Cardiac fibroblast (primary cell): ENCODE results near the gene NUP98.

Experiments
- DNase-seq, 2 donors: peaks; one replicate each; pipeline versions ENCODE4 v3.0.0 to v3.0.0-alpha.2; 2010; ENCODE audit warnings: low read depth in 2 of 2
- H3K4me3 ChIP-seq, 2 donors: replicated peaks in 1 of 2; 1 replicate in 1 of 2; 2 replicates in 1 of 2; pipeline ENCODE4 v1.5.1; 2011; ENCODE audit warnings: low read depth in 2 of 2, low read length in 2 of 2, mild to moderate bottlenecking in 2 of 2, moderate library complexity in 1 of 2
- CTCF ChIP-seq: IDR thresholded peaks from one replicate; pipeline ENCODE4 v1.5.1; 2011; ENCODE audit warnings: low read depth, mild to moderate bottlenecking, low read length, inconsistent platforms

NUP98 gene

GRCh38 chr11:3810446-3810845, 13.1 kb upstream of the NUP98 start:
- no peak overlapping the region for H3K4me3 ChIP-seq
- no peak for TF ChIP-seq CTCF
- no peak for DNase-seq

- TF ChIP-seq CTCF: no peak
- H3K4me3 ChIP-seq: no peak overlapping the region
- no peak for DNase-seq
Measured at GRCh38 chr11:3809624-3809928, 12.2 kb upstream of the NUP98 start.

GRCh38 chr11:3808861-3809623, 11.7 kb upstream of the NUP98 start:
- H3K4me3 ChIP-seq: peak overlapping the region; percentile 64 to 76
- peak; percentile 55 for DNase-seq
- peak; percentile 33 for TF ChIP-seq CTCF

GRCh38 chr11:3807909-3808860, 10.8 kb upstream of the NUP98 start, which contains the start of gene PGAP2:
Gene PGAP2 (plus strand): TSS chr11:3808560. CDS start chr11:3811260, 2,700 bp downstream.
- DNase-seq: peak; percentile 57 to 58
- peak within 1 kb of the TSS; percentile 64 to 76 for H3K4me3 ChIP-seq
- peak; percentile 88 for TF ChIP-seq CTCF

- no peak for TF ChIP-seq CTCF
- H3K4me3 ChIP-seq: no peak overlapping the region
- peak in 1 of 2 donors; percentile 45 for DNase-seq
Measured at GRCh38 chr11:3803726-3804495, 6.6 kb upstream of the NUP98 start.

- DNase-seq: peak; percentile 33 to 61
- no peak for TF ChIP-seq CTCF
- H3K4me3 ChIP-seq: no peak overlapping the region
Measured at GRCh38 chr11:3802011-3802790, 4.8 kb upstream of the NUP98 start.
